Measurements from ENCODE around the gene LRP1B.

GRCh38 chr2:141598982-141599381, 531.8 kb downstream of the LRP1B start:
- no peak for TF ChIP-seq CTCF (IDR thresholded peaks at IDR 0.05; ENCODE audit: low read length)
- TF ChIP-seq EZH2 (IDR thresholded peaks at IDR 0.05; ENCODE audit: borderline replicate concordance, low read length) = no peak
